T-cell (primary cell): ENCODE measurements around the gene TCP10L. TPM values are rescaled to one million over a fixed set of nuclear protein-coding genes. Genes with fewer than 3 reads are reported as not detected.

ENCODE experiments used
- ATAC-seq, 4 experiments: fragments of 200-7000 bp in 3 of 4; fragments of 150-1000 bp in 1 of 4; cut with Tn5 transposase; replicated peaks in 1 of 4; 1 replicate in 3 of 4; 2 replicates in 1 of 4; pipeline ENCODE4 v1.10.0; 2021; ENCODE audit warnings: moderate library complexity in 3 of 4, mild to moderate bottlenecking in 2 of 4, moderate number of reproducible peaks in 1 of 4
- CTCF ChIA-PET, 2 donors: fragments of 300-600 bp; sonication (Branson Sonifier 250); formaldehyde crosslinking; loops; one replicate each; lab custom pipeline; 2022; ENCODE audit warnings: antibody characterized with exemption in 2 of 2; lab: Charles Lee
- POLR2A ChIA-PET, 2 donors: fragments of 300-600 bp; sonication (Branson Sonifier 250); formaldehyde crosslinking; loops; one replicate each; lab custom pipeline; 2022; ENCODE audit warnings: antibody characterized with exemption in 2 of 2; lab: Charles Lee
- DNase-seq, 35 experiments: peaks; one replicate each; pipeline versions ENCODE4 v3.0.0 to v3.0.0-alpha.2; 2013 to 2023
- H3K27ac ChIP-seq: one replicate; pipeline ENCODE4 v1.5.1; 2013; ENCODE audit warnings: low read length
- H3K27me3 ChIP-seq, 2 experiments: replicated peaks in 1 of 2; 1 replicate in 1 of 2; 2 replicates in 1 of 2; pipeline versions ENCODE4 v1.6.1 to v1.7.0; 2013; ENCODE audit warnings: low read length in 1 of 2, mixed read lengths in 1 of 2; ENCODE audit not compliant: control insufficient read depth in 2 of 2, insufficient read depth in 2 of 2; ENCODE audit errors: extremely low read depth in 1 of 2
- H3K36me3 ChIP-seq, 2 donors: 1 replicate in 1 of 2; 2 replicates in 1 of 2; pipeline versions ENCODE4 v1.6.1 to v1.7.0; 2013; ENCODE audit warnings: low read length in 1 of 2; ENCODE audit not compliant: control insufficient read depth in 2 of 2, insufficient read depth in 1 of 2; ENCODE audit errors: extremely low read depth in 1 of 2
- H3K4me1 ChIP-seq, 2 experiments: 1 replicate in 1 of 2; 2 replicates in 1 of 2; pipeline versions ENCODE4 v1.6.1 to v1.7.0; 2013; ENCODE audit warnings: low read length in 2 of 2, mixed read lengths in 1 of 2; ENCODE audit not compliant: insufficient read depth in 2 of 2, control insufficient read depth in 1 of 2; ENCODE audit errors: extremely low read depth in 1 of 2
- H3K4me3 ChIP-seq, 2 donors: 1 replicate in 1 of 2; 2 replicates in 1 of 2; pipeline versions ENCODE4 v1.5.1 to v1.7.0; 2013; ENCODE audit warnings: mild to moderate bottlenecking in 2 of 2, low read length in 1 of 2, moderate library complexity in 1 of 2; ENCODE audit not compliant: control insufficient read depth in 1 of 2; ENCODE audit errors: extremely low read depth in 1 of 2
- H3K9me3 ChIP-seq: 2 replicates; pipeline ENCODE4 v1.7.0; 2013
- H3K27ac Mint-ChIP-seq, 2 donors: one replicate each; pipeline ENCODE4 v1.8.0; 2020 to 2021; ENCODE audit warnings: mild to moderate bottlenecking in 2 of 2, mixed read lengths in 2 of 2
- H3K27me3 Mint-ChIP-seq, 2 donors: one replicate each; pipeline ENCODE4 v1.8.0; 2021 to 2022; ENCODE audit warnings: mixed read lengths in 2 of 2
- H3K36me3 Mint-ChIP-seq: one replicate; pipeline ENCODE4 v1.8.0; 2021; ENCODE audit warnings: mixed read lengths
- H3K4me1 Mint-ChIP-seq, 3 donors: one replicate each; pipeline ENCODE4 v1.8.0; 2020 to 2022; ENCODE audit warnings: mixed read lengths in 3 of 3, mild to moderate bottlenecking in 1 of 3
- H3K4me3 Mint-ChIP-seq, 3 donors: one replicate each; pipeline ENCODE4 v1.8.0; 2020 to 2022; ENCODE audit warnings: mild to moderate bottlenecking in 3 of 3, mixed read lengths in 3 of 3, moderate library complexity in 3 of 3
- H3K9me3 Mint-ChIP-seq, 3 donors: one replicate each; pipeline ENCODE4 v1.8.0; 2020 to 2022; ENCODE audit warnings: mixed read lengths in 3 of 3
- WGBS: methylation state at CpG from one replicate; pipeline ENCODE4 v1.1.5; 2013; ENCODE audit warnings: missing lambda C conversion rate; ENCODE audit not compliant: insufficient coverage; 5-methylcytosine and 5-hydroxymethylcytosine counted together
- total RNA-seq, 35 experiments: library from RNA in 6 of 35; stranded (reverse) in 6 of 35; fragments of 120-200 nt in 1 of 35; gene quantifications; one replicate each; pipeline versions ENCODE4 v1.2.1 to v1.2.4 and lab custom pipeline; 2013 to 2026

Gene TCP10L
- total RNA-seq, 5 donors from 2014 or later (not counting 1 experiment from before 2014, with no cell fraction given), result 0.19 to 0.73 (median 0.39) TPM; not detected in 1

- Mint-ChIP-seq H3K36me3 (peaks cover 6% of the 10 kb centered on the region), H3K27ac (peak overlapping the region; percentile 23 to 48), H3K27me3 (no peaks in the 10 kb centered on the region), H3K4me3 (no peak overlapping the region), H3K9me3 (peaks cover 0 to under 1% (median 0%) of the 10 kb centered on the region in 3 donors), H3K4me1 (peaks cover 22 to 27% (median 25%) of the 10 kb centered on the region in 3 donors)
- H3K9me3 ChIP-seq, result no peaks in the 10 kb centered on the region
- WGBS, result no CpG with 5 or more reads among the region's 11 CpGs
- H3K27me3 ChIP-seq, result no peaks in the 10 kb centered on the region
- ATAC-seq (peak; percentile 84 to 98 (median 90)), DNase-seq (peak in 30 of 35 experiments; percentile 8 to 57 (median 29))
- peaks cover 15 to 19% of the 10 kb centered on the region in 2 experiments for H3K4me1 ChIP-seq
- H3K4me3 ChIP-seq, result no peak overlapping the region
- no peaks in the 10 kb centered on the region for H3K36me3 ChIP-seq
- CTCF ChIA-PET, result interaction anchor here in 1 of 2 donors (0.6 to 1.0 kb wide), 4 partner anchors 31 to 136 kb away, joined by 3 to 5 read pairs (median 4); partner anchors contain the start of gene TCP10L
- no peak overlapping the region for H3K27ac ChIP-seq
- POLR2A ChIA-PET, result no interaction called here
Measured at GRCh38 chr21:32538147-32538792, 47.1 kb downstream of the TCP10L start.

DNA sequence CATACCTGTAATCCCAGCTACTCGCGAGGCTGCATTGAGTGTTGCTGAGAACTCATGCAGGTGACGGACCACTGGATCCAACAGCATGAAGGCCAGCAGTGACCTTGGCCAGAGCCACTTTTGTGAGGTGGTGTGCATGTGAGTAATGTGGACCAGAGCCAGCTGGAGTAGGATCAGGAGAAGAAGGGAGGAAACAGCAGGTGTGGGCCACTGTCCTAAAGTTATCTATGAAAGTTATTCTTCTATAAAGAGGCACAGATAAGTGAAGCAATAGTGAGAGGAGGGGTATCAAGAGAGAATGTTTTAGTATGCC lies 47.8 kb downstream of the TCP10L start:
- H3K27ac Mint-ChIP-seq, result peak overlapping the region in 1 of 2 donors; percentile 18
- POLR2A ChIA-PET, result no interaction called here
- Histone ChIP-seq H3K9me3 (no peaks in the 10 kb centered on the region), H3K4me3 (no peak overlapping the region), H3K27me3 (no peaks in the 10 kb centered on the region), H3K4me1 (peaks cover 15 to 19% of the 10 kb centered on the region in 2 experiments), H3K36me3 (no peaks in the 10 kb centered on the region), H3K27ac (no peak overlapping the region)
- H3K27me3 Mint-ChIP-seq, result no peaks in the 10 kb centered on the region
- WGBS, result 100% methylated on average over 1 of the region's 3 CpGs
- no peak for DNase-seq
- peaks cover 0 to 3% (median 0%) of the 10 kb centered on the region in 3 donors for H3K9me3 Mint-ChIP-seq
- no peak for ATAC-seq
- H3K4me3 Mint-ChIP-seq, result peak overlapping the region in 1 of 3 donors; percentile 24
- peaks cover 6% of the 10 kb centered on the region for H3K36me3 Mint-ChIP-seq
- peaks cover 22 to 27% (median 25%) of the 10 kb centered on the region in 3 donors for H3K4me1 Mint-ChIP-seq
- CTCF ChIA-PET, result no interaction called here

GRCh38 chr21:32535612-32536011 lies 49.7 kb downstream of the TCP10L start:
- ATAC-seq (no peak), DNase-seq (no peak)
- peaks cover 0 to 3% (median 0%) of the 10 kb centered on the region in 3 donors for H3K9me3 Mint-ChIP-seq
- H3K27ac Mint-ChIP-seq, result no peak overlapping the region
- ChIA-PET POLR2A (no interaction called here), CTCF (no interaction called here)
- peaks cover 22 to 27% (median 25%) of the 10 kb centered on the region in 3 donors for H3K4me1 Mint-ChIP-seq
- H3K4me3 Mint-ChIP-seq, result no peak overlapping the region
- Histone ChIP-seq H3K36me3 (no peaks in the 10 kb centered on the region), H3K4me1 (peaks cover 15 to 19% of the 10 kb centered on the region in 2 experiments), H3K9me3 (no peaks in the 10 kb centered on the region), H3K4me3 (no peak overlapping the region), H3K27ac (no peak overlapping the region), H3K27me3 (no peaks in the 10 kb centered on the region)
- H3K27me3 Mint-ChIP-seq, result no peaks in the 10 kb centered on the region
- WGBS, result 82% methylated on average over 4 of the region's 7 CpGs
- peaks cover 3% of the 10 kb centered on the region for H3K36me3 Mint-ChIP-seq

- Mint-ChIP-seq H3K36me3 (peaks cover 6% of the 10 kb centered on the region), H3K27ac (no peak overlapping the region), H3K4me3 (no peak overlapping the region), H3K4me1 (peaks cover 19 to 25% (median 24%) of the 10 kb centered on the region in 3 donors), H3K9me3 (peaks cover 0 to 3% (median 0%) of the 10 kb centered on the region in 3 donors), H3K27me3 (no peaks in the 10 kb centered on the region)
- H3K27me3 ChIP-seq, result no peaks in the 10 kb centered on the region
- peaks cover 12 to 19% of the 10 kb centered on the region in 2 experiments for H3K4me1 ChIP-seq
- DNase-seq (no peak), ATAC-seq (no peak)
- WGBS, result 82% methylated on average over 3 of the region's 8 CpGs
- ChIA-PET CTCF (no interaction called here), POLR2A (no interaction called here)
- H3K9me3 ChIP-seq, result no peaks in the 10 kb centered on the region
- H3K4me3 ChIP-seq, result no peak overlapping the region
- no peak overlapping the region for H3K27ac ChIP-seq
- no peaks in the 10 kb centered on the region for H3K36me3 ChIP-seq
Measured at GRCh38 chr21:32534113-32534512, 51.2 kb downstream of the TCP10L start.

DNA sequence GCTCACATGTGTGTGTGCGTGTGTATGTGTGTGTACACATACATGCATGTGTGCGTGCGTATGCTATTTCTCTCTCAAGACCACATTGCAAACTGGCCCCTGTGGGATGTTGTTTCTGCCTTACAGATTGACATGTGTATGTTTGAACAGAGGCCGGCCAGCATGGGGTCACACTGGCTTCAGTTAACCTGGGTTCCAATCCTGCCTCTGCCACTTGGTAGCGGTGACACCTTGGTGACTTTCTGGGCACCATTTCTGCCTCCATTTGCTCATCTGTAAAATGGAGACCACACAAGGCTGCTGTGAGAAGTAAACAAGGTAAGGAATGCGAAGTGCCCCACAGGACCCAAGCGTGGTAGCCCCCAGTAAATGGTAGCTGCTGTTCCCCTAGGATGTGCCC lies 51.7 kb downstream of the TCP10L start:
- no peak overlapping the region for H3K27ac ChIP-seq
- H3K4me1 ChIP-seq, result peaks cover 7 to 19% of the 10 kb centered on the region in 2 experiments
- no peaks in the 10 kb centered on the region for H3K36me3 ChIP-seq
- H3K27me3 ChIP-seq, result no peaks in the 10 kb centered on the region
- ChIA-PET POLR2A (no interaction called here), CTCF (no interaction called here)
- no peaks in the 10 kb centered on the region for H3K27me3 Mint-ChIP-seq
- DNase-seq (no peak), ATAC-seq (no peak)
- H3K27ac Mint-ChIP-seq, result no peak overlapping the region
- 95% methylated on average over 4 of the region's 7 CpGs for WGBS
- H3K36me3 Mint-ChIP-seq, result peaks cover 6% of the 10 kb centered on the region
- no peak overlapping the region for H3K4me3 Mint-ChIP-seq
- H3K4me3 ChIP-seq, result no peak overlapping the region
- peaks cover 14 to 20% (median 19%) of the 10 kb centered on the region in 3 donors for H3K4me1 Mint-ChIP-seq
- H3K9me3 ChIP-seq, result no peaks in the 10 kb centered on the region
- peaks cover 0 to 3% (median 0%) of the 10 kb centered on the region in 3 donors for H3K9me3 Mint-ChIP-seq

DNA sequence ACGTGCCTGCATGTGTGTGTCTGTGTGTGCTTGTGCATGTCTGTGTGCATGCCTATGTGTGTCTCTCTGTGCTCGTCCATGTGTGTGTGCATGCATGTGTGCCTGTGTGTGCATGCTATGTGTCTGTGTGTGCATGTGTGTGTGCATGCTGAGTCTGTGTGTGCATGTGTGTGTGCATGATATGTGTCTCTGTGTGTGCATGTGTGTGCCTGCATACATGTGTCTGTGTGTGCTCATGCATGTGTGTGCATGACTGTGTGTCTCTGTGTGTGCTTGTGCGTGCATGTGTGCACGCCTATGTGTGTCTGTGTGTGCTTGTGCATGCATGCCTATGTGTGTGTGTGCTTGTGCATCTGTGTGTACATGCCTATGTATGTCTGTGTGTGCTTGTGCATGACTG lies 52.3 kb downstream of the TCP10L start:
- Mint-ChIP-seq H3K27ac (no peak overlapping the region), H3K36me3 (peaks cover 6% of the 10 kb centered on the region), H3K4me1 (peaks cover 12 to 17% (median 14%) of the 10 kb centered on the region in 3 donors), H3K27me3 (no peaks in the 10 kb centered on the region), H3K4me3 (no peak overlapping the region), H3K9me3 (peaks cover 0 to 3% (median 0%) of the 10 kb centered on the region in 3 donors)
- CTCF ChIA-PET, result no interaction called here
- Histone ChIP-seq H3K27ac (no peak overlapping the region), H3K36me3 (no peaks in the 10 kb centered on the region), H3K4me1 (peaks cover 5 to 18% of the 10 kb centered on the region in 2 experiments), H3K27me3 (no peaks in the 10 kb centered on the region), H3K4me3 (no peak overlapping the region), H3K9me3 (no peaks in the 10 kb centered on the region)
- DNase-seq, result no peak
- no peak for ATAC-seq
- 96% methylated on average over 3 of the region's 4 CpGs for WGBS
- POLR2A ChIA-PET, result no interaction called here
